T-helper 1 cell (primary cell): ENCODE measurements around the gene TGFBR1.
A peak's percentile ranks its signal among the peaks of the same experiment; 100 is the strongest.
"Not testable (repeated sequence)": the region's sequence is repeated elsewhere in the genome, so short reads cannot be mapped to it uniquely, and the experiment has no call there.

Experiments
- DNase-seq, 5 donors: peaks; one replicate each; pipeline ENCODE4 v3.0.0-alpha.2; 2012 to 2020

The TGFBR1 gene

DNA sequence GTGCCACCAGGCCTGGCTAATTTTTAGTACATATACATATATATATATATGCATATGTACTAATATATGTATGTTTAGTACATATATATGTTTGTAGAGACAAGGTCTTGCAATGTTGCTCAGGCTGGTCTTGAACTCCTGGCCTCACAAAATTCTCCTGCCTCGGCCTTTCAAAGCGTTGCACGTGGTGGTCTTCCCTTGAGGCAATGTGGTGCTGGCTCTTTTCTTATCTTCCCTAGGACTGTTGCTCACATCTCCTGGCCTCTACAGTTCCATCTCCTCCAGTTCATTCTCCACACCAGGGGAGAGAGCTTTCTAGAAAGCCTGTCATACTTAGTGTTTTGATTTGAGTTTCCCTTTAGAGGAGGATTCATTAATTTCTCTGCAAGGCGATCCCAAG is 28.9 kb upstream of the TGFBR1 start:
- DNase-seq, result no peak

DNA sequence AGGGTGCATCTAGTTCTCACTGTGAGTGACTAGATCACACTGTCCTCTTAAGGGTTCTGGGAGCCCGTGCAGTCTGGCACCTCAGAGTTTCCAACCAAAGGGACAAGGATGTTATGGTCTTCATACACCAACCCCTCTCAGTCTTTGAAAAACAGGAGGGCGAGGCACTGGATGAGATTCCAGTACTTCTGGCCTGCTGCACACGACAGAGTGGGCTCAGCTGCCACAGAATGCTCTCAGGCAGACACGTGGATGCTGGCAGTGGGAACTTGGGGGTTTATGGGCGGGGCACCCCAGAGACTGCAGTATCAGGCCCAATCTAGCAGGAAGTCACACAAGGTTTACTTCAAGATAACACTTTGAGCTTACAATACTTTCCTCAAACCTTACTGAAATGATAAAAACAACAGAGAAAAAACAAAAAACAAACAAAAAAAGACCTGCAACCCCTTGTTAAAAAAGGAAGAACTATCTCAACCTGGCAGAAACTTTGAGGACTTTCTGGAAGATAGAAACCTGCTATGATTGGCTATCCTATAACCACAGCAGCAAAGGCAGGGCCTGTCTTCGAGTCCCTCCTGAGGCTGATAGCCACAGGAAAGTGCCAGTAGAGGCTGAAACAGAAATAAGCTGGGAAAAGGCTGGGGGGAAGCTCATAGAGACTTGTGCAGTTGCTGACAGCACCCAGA is 28.3 kb upstream of the TGFBR1 start:
- peak in 3 of 5 donors; percentile 15 to 68 (median 29) for DNase-seq

GRCh38 chr9:99078717-99079116 is 26.2 kb upstream of the TGFBR1 start:
- no peak for DNase-seq

GRCh38 chr9:99079542-99079941 is 25.4 kb upstream of the TGFBR1 start:
- DNase-seq, result no peak

- DNase-seq, result no peak
These were observed 21.9 kb upstream of the TGFBR1 start for GRCh38 chr9:99083051-99083450.

DNA sequence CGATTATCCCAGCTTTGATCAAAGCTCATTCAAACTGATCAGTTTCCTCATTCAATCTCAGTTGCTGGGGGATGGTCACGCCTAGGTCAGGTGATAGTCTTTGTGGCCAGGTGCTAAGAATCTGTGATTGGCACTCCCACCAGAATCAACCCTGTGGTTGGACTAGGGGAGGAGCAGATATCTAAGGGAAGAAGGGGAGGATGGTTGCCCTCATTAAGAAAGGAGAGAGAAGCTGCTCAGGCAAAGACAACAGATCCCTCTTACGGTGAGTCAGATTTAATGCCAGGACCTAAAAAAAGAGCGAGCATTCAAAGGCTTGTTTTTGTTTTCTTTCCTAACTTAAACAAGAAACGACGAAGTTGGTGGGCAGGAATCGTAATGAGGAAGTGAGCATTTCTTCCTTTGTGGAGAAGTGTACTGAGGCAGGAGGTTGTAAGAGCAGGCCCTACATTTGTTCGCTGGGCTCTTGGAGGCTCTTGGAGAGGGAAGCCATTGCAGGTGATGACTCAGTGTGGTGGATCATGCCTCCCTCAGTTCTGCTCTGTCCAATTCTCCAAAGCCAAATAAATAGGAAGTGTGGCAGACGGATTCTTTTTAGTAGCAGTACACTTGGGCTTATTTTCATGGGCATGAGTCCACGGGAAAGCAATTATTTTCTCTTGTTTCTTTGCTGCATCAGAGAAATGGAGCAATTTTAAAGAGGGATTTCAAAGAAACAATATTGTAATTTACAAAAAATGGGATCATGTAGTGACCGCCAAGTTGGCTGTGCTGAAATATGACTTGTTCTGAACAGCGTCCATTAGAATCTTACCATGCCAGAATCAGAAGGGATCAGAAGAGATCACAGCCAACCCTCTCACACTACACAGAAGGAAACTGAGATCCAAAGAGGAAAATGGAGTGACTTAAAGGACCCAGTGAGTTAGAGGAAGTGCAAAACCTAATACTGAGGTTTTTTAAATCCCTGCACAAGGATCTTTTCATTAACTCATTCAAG is 18.7 kb upstream of the TGFBR1 start:
- no peak for DNase-seq

- no peak for DNase-seq
These were observed 17.5 kb upstream of the TGFBR1 start for GRCh38 chr9:99087462-99087861.

DNA sequence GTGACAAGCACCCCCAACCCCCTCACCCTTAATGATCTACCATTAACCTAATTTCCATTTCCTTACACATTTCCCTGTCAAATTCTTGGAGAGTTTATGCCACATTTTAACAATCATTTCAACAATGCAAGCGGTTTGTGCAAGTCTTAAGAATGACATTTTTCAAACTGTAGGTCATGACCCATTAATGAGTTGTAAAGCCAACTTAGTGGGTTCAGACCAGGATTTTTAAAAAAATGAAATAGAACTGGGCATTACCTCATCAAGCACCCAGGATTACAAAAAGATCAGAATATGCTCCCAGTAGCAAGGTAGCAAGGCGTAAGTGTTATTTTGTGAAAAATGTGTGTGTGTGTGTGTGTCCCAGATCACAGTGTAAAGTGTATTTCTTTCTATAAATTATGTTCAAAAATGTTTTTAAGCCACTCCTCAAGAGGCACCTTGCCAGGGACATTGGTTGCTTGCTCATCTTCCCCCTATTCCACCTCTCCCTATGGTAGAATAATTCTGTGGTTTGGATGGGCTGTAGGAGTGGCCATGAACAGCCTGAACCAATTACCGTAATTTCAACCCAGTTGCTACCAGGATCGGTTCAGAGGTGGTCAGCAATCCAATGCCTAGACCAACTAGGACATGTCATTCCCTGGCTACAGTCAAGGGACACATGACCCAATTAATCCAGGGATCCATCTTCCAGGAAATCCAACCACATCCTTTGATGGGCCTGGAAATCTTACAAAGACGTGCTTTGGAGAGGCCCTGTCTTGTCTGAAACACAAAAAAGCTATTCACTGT is 14.4 kb upstream of the TGFBR1 start:
- no peak for DNase-seq

GRCh38 chr9:99092643-99093491 is 12.0 kb upstream of the TGFBR1 start:
- peak in 1 of 5 donors; percentile 94 for DNase-seq

DNA sequence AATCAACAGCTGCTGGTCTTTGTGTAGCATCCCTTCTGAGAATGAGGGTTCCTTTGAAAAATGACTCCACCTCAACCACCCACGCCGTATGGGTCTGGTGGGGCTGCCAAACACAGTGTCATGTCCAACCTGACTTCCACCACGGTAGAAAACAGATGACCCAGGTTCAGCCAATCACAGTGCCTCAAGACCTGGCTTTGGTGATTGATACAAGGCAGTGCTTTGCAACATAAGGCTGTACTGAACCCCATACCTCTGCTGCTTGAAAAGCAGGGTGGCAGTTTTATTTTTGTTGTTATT is 11.5 kb upstream of the TGFBR1 start:
- peak in 1 of 5 donors; percentile 84 for DNase-seq

GRCh38 chr9:99095565-99095964 is 9.3 kb upstream of the TGFBR1 start:
- no peak for DNase-seq

DNA sequence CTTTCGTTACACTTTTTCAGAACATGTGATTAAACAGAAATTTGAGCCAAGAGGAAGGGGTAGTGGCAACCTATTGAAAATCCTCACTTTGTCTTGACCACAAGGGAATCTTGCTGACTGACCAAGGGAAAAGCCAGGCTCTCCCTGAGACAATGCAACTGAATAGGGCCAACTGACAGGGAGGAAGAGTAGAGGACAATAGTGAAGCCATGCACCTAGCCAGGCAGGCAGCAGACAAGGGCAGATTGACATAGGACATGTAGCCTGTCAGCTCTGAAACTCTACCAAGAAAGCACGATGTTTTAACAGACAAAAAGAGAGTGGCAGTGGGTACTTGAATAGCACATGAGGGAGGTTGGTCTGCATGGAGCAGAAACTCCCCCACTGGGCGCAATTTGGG is 8.5 kb upstream of the TGFBR1 start:
- no peak for DNase-seq

DNA sequence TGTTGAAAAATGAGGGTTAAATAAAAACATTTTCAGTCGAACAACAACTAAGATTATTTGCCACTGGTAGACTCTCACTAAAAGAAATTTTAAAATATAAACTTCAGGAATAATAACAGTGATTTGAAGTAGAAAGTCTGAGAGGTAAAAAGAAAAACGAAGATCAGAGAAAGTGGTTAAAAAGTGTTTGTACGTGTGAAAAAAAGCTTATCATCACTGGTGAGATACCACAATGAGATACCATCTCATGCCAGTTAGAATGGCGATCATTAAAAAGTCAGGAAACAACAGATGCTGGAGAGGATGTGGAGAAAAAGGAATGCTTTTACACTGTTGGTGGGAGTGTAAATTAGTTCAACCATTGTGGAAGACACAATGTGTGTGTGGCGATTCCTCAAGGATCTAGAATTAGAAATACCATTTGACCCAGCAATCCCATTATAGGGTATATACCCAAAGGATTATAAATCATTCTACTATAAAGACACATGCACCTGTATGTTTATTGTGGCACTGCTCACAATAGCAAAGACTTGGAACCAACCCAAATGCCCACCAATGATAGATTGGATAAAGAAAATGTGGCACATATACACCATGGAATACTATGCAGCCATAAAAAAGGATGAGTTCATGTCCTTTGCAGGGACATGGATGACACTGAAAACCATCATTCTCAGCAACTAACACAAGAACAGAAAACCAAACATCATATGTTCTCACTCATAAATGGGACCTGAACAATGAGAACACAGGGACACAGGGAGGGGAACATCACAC is 4.9 kb upstream of the TGFBR1 start:
- DNase-seq, result not testable (repeated sequence)

DNA sequence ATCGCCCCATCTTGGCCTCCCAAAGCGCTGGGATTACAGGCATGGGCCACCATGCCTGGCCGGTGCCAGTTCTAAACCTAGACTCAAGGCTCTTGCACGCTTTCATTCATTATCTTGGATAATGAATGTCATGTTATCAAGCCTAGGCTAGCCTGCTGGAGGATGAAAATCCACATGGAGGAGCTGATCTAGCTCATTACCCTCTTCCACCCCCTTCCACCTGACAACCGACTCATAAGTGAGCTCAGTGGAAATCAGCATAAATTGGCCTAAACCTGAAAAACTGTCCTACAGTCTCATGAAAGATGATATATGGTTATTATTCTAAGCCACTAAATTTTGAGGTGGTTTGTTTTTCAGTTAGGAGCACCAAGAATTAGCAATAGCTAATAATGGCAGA is 3.6 kb upstream of the TGFBR1 start:
- DNase-seq, result no peak

GRCh38 chr9:99101812-99102211 is 3.1 kb upstream of the TGFBR1 start:
- DNase-seq, result no peak

GRCh38 chr9:99103054-99103895 is 1.6 kb upstream of the TGFBR1 start:
- DNase-seq, result no peak

DNA sequence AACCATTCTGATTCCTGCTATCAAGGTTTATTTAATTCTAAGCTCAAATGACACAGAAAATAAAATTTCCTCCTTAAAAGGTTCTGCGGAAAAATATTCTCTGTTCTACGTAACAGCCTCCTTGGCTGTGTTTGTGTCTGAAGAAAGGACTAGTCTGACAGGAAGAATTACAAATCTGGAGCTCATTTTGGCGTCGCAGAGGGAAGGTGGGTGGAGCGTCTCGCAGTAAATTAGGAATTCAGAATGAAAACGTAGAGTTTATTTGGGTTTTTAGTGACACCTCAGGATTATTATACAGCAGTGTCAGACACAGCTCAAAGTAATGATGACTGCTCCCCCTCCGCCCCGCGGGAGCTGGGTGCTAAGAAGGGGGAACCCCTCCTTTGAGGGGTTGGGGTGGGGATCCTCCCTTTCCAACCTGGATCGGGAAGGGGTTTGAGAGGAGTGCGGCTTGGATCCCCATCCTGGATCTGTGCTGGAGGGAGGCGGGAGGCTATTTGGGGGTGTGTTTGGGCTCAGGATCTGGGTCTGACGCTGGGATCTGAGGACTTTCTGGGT is 933 bp upstream of the TGFBR1 start:
- no peak for DNase-seq

GRCh38 chr9:99105152-99106043 is 485 bp downstream of the TGFBR1 start:
- peak in 4 of 5 donors; percentile 17 to 27 (median 20) for DNase-seq

DNA sequence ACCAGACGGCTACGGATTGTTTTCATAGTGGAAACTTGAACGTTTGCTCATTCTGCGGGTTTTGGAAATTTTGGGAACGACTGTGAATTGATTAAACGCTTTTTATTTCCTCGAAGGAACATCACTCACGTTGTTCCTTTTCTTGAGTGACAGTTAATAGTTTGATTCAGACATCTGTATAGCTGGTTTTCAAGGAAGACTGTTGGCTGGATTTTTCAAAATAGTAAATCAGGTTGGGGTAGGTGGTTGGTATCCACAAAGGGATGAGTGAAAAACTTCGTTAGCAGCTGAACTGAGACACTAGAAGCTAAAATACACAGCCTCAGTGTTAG is 1.1 kb downstream of the TGFBR1 start:
- DNase-seq, result no peak
